ENCODE data around the gene LSP1. TPM values are rescaled to one million over a fixed set of nuclear protein-coding genes. Genes with fewer than 3 reads are reported as not detected.

LSP1 gene
- total and polyA plus RNA-seq, 8 donors: 2.4 to 26.8 (median 9.9) TPM

- peak overlapping the region in 1 of 4 donors; percentile 36 for H3K4me3 ChIP-seq
- ATAC-seq (no peak), DNase-seq (peak in 2 of 6 donors; percentile 23 to 76), FAIRE-seq (no peak)
- no peak for TF ChIP-seq CTCF (IDR thresholded peaks at IDR 0.05)
- 79 to 87% methylated on average over 26 of the region's 26 CpGs for WGBS, 2 donors
- H3K9me3 ChIP-seq: no peaks in the 10 kb centered on the region
- no peaks in the 10 kb centered on the region for H3K4me1 ChIP-seq
- H3K36me3 ChIP-seq: no peaks in the 10 kb centered on the region
- no peaks in the 10 kb centered on the region for H3K27me3 ChIP-seq
- intact Hi-C loops (cut with DNase I): no loop called here
- H3K27ac ChIP-seq: no peak overlapping the region
Observed at GRCh38 chr11:1854949-1855885, 2.3 kb downstream of the LSP1 start.

GRCh38 chr11:1855886-1856265, 3.0 kb downstream of the LSP1 start:
- no peaks in the 10 kb centered on the region for H3K27me3 ChIP-seq
- ATAC-seq: no peak
- FAIRE-seq: no peak
- peak in 2 of 6 donors; percentile 25 to 67 for DNase-seq
- H3K4me3 ChIP-seq: no peak overlapping the region
- intact Hi-C loops (cut with DNase I): no loop called here
- no peaks in the 10 kb centered on the region for H3K9me3 ChIP-seq
- 89 to 92% methylated on average over 10 to 11 of the region's 11 CpGs for WGBS, 2 donors
- H3K36me3 ChIP-seq: no peaks in the 10 kb centered on the region
- TF ChIP-seq CTCF (IDR thresholded peaks at IDR 0.05): no peak
- H3K4me1 ChIP-seq: no peaks in the 10 kb centered on the region
- no peak overlapping the region for H3K27ac ChIP-seq

DNA sequence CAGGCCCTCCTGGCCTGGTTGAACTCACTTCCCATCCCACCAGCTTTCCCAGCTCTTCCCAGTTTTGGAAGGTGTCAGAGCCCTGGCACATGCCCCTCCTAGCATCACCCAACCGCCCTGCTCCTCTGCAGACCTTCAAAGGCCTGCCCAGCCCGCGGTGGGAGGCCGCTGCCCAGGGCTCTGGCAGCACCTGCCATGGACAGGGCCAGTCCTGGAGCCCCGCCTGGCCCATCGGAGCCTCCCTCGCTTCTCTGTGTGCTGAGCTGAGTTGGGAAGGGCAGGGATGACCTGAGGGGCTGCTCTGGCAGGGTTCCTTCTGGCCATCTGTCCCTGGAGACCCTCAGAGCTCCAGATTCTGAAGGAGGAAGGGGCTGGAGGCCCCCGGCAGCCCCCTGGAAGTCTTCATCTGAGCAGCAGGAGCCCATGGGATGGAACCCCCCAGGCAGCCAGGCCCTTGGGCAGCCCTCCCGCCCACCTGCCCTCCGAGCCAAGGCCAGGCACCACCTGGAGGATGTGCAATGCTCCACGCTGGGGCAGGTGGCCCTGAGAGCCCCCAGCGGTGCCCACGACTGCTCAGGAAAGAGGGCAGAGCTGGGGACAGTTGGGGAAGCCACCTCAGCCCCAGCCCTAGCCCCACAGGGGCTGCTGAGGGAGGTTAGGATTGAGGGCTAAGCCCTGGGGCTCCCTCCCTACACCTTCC, 3.6 kb downstream of the LSP1 start:
- H3K27me3 ChIP-seq: no peaks in the 10 kb centered on the region
- no peak for TF ChIP-seq CTCF (IDR thresholded peaks at IDR 0.05)
- WGBS, 2 donors: 89 to 92% methylated on average over 13 of the region's 13 CpGs
- DNase-seq (peak in 2 of 6 donors; percentile 29 to 62), ATAC-seq (no peak), FAIRE-seq (no peak)
- no peak overlapping the region for H3K27ac ChIP-seq
- H3K4me1 ChIP-seq: no peaks in the 10 kb centered on the region
- no peaks in the 10 kb centered on the region for H3K36me3 ChIP-seq
- H3K9me3 ChIP-seq: no peaks in the 10 kb centered on the region
- H3K4me3 ChIP-seq: no peak overlapping the region
- intact Hi-C loops (cut with DNase I): no loop called here

DNA sequence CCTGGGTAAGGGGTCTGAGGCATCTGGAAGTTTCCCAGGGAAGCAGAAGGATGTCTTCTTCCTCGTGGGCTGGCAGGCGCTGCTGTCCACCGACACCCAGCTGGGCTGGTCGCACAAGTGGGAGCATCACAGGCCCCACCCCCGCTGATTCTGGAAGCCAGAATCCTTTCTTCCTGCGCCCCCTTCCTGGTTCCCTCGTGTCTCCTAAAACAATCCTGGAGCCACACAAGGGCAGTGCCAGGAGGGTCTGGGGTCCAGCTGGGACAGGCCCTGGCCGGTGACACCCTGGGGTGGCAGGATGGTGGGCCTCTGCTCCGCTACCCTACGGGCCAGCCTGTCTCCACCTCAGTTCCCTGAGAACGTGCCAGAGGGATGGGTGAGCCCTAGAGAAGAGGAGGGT, 4.2 kb downstream of the LSP1 start:
- Histone ChIP-seq H3K4me1 (no peaks in the 10 kb centered on the region), H3K36me3 (no peaks in the 10 kb centered on the region), H3K9me3 (no peaks in the 10 kb centered on the region), H3K27ac (no peak overlapping the region), H3K27me3 (no peaks in the 10 kb centered on the region), H3K4me3 (no peak overlapping the region)
- 78 to 85% methylated on average over 11 of the region's 11 CpGs for WGBS, 2 donors
- TF ChIP-seq CTCF (IDR thresholded peaks at IDR 0.05): no peak
- no peak for FAIRE-seq
- no peak for ATAC-seq
- intact Hi-C loops (cut with DNase I): no loop called here
- peak in 2 of 6 donors; percentile 25 to 45 for DNase-seq
